CD14-positive monocyte (primary cell): Measurements from ENCODE around the gene HS6ST1. TPM values are rescaled to one million over a fixed set of nuclear protein-coding genes. Genes with fewer than 3 reads are reported as not detected.

Experiments
- DNase-seq, 3 donors: peaks; one replicate each; pipeline ENCODE4 v3.0.0-alpha.2; 2011 to 2022
- H2AFZ ChIP-seq: 2 replicates; pipeline ENCODE4 v1.6.0; 2012; ENCODE audit warnings: mild to moderate bottlenecking, low read depth, low read length, inconsistent platforms; ENCODE audit not compliant: insufficient read depth, poor library complexity, severe bottlenecking
- H3K27ac ChIP-seq, 2 donors: 1 replicate in 1 of 2; 2 replicates in 1 of 2; pipeline ENCODE4 v1.5.1; 2012 to 2013; ENCODE audit warnings: low read length in 2 of 2, control low read depth in 1 of 2, inconsistent platforms in 1 of 2, low read depth in 1 of 2, mild to moderate bottlenecking in 1 of 2
- H3K27me3 ChIP-seq, 2 donors: one replicate each; pipeline versions ENCODE4 v1.6.0 to v1.6.1; 2011 to 2013; ENCODE audit warnings: low read length in 2 of 2; ENCODE audit not compliant: control insufficient read depth in 2 of 2, insufficient read depth in 2 of 2
- H3K36me3 ChIP-seq, 2 donors: replicated peaks in 1 of 2; 1 replicate in 1 of 2; 2 replicates in 1 of 2; pipeline versions ENCODE4 v1.5.1 to v1.6.1; 2012 to 2013; ENCODE audit warnings: low read length in 2 of 2, control low read depth in 1 of 2, inconsistent platforms in 1 of 2, mild to moderate bottlenecking in 1 of 2; ENCODE audit not compliant: insufficient read depth in 2 of 2, control insufficient read depth in 1 of 2
- H3K4me1 ChIP-seq, 2 donors: 1 replicate in 1 of 2; 2 replicates in 1 of 2; pipeline versions ENCODE4 v1.5.1 to v1.6.1; 2012 to 2013; ENCODE audit warnings: low read length in 2 of 2, control low read depth in 1 of 2, inconsistent platforms in 1 of 2, mild to moderate bottlenecking in 1 of 2, moderate library complexity in 1 of 2; ENCODE audit not compliant: insufficient read depth in 2 of 2, control insufficient read depth in 1 of 2
- H3K4me2 ChIP-seq: replicated peaks from 2 replicates; pipeline ENCODE3; 2012; ENCODE audit warnings: low read length, moderate library complexity, mild to moderate bottlenecking; ENCODE audit not compliant: poor library complexity, severe bottlenecking; ENCODE audit errors: extremely low read depth
- H3K4me3 ChIP-seq, 3 experiments: fragments of 200-600 bp in 1 of 3; sonication (generic) in 1 of 3; replicated peaks in 1 of 3; 1 replicate in 2 of 3; 2 replicates in 1 of 3; pipeline ENCODE4 v1.5.1; 2011 to 2013; ENCODE audit warnings: low read length in 3 of 3, mild to moderate bottlenecking in 3 of 3, control low read depth in 2 of 3, low read depth in 2 of 3, inconsistent platforms in 1 of 3, moderate library complexity in 1 of 3
- H3K79me2 ChIP-seq: 2 replicates; pipeline ENCODE4 v1.6.0; 2012; ENCODE audit warnings: mild to moderate bottlenecking, control low read depth, inconsistent platforms, low read length, moderate library complexity; ENCODE audit not compliant: insufficient read depth
- H3K9ac ChIP-seq: 2 replicates; pipeline ENCODE4 v1.6.0; 2017; ENCODE audit warnings: low read length, mild to moderate bottlenecking; ENCODE audit not compliant: insufficient read depth, poor library complexity, severe bottlenecking
- H3K9me3 ChIP-seq, 2 donors: replicated peaks in 1 of 2; 1 replicate in 1 of 2; 2 replicates in 1 of 2; pipeline versions ENCODE4 v1.5.1 to v1.6.1; 2012 to 2013; ENCODE audit warnings: low read length in 2 of 2, control low read depth in 1 of 2; ENCODE audit not compliant: control insufficient read depth in 1 of 2, insufficient read depth in 1 of 2
- H4K20me1 ChIP-seq: 2 replicates; pipeline ENCODE4 v1.6.0; 2012; ENCODE audit warnings: mild to moderate bottlenecking, low read length, control low read depth, moderate library complexity; ENCODE audit not compliant: insufficient read depth
- H3K27ac Mint-ChIP-seq, 7 donors: one replicate each; pipeline ENCODE4 v1.8.0; 2020; ENCODE audit warnings: mild to moderate bottlenecking in 7 of 7, mixed read lengths in 7 of 7, moderate library complexity in 6 of 7, inconsistent platforms in 2 of 7
- H3K27me3 Mint-ChIP-seq, 3 donors: one replicate each; pipeline ENCODE4 v1.8.0; 2021 to 2022; ENCODE audit warnings: low read depth in 3 of 3, mild to moderate bottlenecking in 3 of 3, mixed read lengths in 3 of 3, moderate library complexity in 3 of 3, inconsistent platforms in 1 of 3
- H3K36me3 Mint-ChIP-seq, 2 donors: one replicate each; pipeline ENCODE4 v1.8.0; 2020; ENCODE audit warnings: mixed read lengths in 2 of 2, inconsistent platforms in 1 of 2, mild to moderate bottlenecking in 1 of 2
- H3K4me1 Mint-ChIP-seq: one replicate; pipeline ENCODE4 v1.8.0; 2020; ENCODE audit warnings: mild to moderate bottlenecking, mixed read lengths
- H3K4me3 Mint-ChIP-seq, 2 donors: one replicate each; pipeline ENCODE4 v1.8.0; 2020; ENCODE audit warnings: mild to moderate bottlenecking in 2 of 2, mixed read lengths in 2 of 2, moderate library complexity in 1 of 2
- H3K9me3 Mint-ChIP-seq, 7 donors: one replicate each; pipeline ENCODE4 v1.8.0; 2020 to 2022; ENCODE audit warnings: mixed read lengths in 7 of 7, mild to moderate bottlenecking in 6 of 7, moderate library complexity in 6 of 7, inconsistent platforms in 2 of 7
- WGBS: methylation state at CpG from one replicate; pipeline ENCODE4 v1.1.5; 2013; ENCODE audit warnings: missing lambda C conversion rate; ENCODE audit not compliant: insufficient coverage; 5-methylcytosine and 5-hydroxymethylcytosine counted together
- intact Hi-C, 2 donors: fragments of 100-400 bp; cut with micrococcal nuclease; formaldehyde crosslinking; loops; one replicate each; pipeline versions ENCODE4 v1.15.0 to v1.15.1; 2023
- polyA plus RNA-seq, 3 donors: library from polyadenylated mRNA; depleted of rRNA in 1 of 3; unstranded in 2 of 3; stranded (reverse) in 1 of 3; fragments of 300-500 nt in 2 of 3; fragments of >200 nt in 1 of 3; fragmentation: Illumina TruSeq in 2 of 3; gene quantifications; 1 replicate in 2 of 3; 2 replicates in 1 of 3; pipeline ENCODE4 v1.2.3, GENCODE V29; 2012 to 2021
- TF ChIP-seq, protein P1 (sequence below): fragments of 200-600 bp; IDR thresholded peaks from one replicate; pipeline ENCODE4 v1.8.0; 2022; ENCODE audit warnings: antibody characterized with exemption, mild to moderate bottlenecking

The HS6ST1 gene
- polyA plus RNA-seq, 3 donors = 2.9 to 5.4 (median 4.0) TPM

DNA sequence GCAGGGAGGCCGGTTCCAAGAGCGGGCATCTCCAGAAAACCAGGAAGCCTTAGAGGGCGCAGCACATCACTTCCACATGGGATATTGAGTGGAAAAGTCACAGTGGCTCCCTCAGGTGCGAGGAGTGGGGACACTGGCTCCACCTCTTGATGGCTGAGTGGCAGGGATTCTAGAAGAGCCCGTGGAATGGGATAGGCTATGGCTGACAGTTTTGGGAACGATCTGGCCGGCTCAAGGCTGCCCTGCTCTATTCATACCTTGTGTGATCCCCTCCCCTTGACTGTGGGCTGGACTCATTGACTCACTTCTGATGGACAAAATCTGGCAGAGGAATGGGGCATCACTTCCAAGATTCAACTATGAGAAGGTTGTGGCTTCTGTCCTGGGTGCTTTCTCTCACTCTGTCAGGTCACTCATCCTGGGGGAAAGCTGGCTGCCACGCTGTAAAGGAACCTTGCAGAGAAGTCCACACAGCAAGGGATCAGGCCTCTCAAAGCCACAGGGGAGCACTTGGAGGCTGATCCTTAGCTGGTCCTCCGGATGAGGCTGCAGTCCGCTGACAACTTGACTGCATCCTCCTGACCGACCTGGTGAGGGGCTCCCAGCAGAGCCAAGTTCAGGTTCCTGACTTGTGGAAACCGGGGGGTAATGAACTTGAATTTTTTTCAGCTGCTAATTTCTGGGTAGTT lies 46.7 kb upstream of the HS6ST1 start:
- Histone ChIP-seq H3K27me3 (no peaks in the 10 kb centered on the region), H3K9me3 (no peaks in the 10 kb centered on the region), H3K9ac (no peak overlapping the region), H2AFZ (no peak overlapping the region), H4K20me1 (no peaks in the 10 kb centered on the region), H3K4me2 (no peak overlapping the region), H3K27ac (no peak overlapping the region), H3K79me2 (no peaks in the 10 kb centered on the region), H3K4me3 (no peak overlapping the region), H3K4me1 (no peaks in the 10 kb centered on the region), H3K36me3 (no peaks in the 10 kb centered on the region)
- Mint-ChIP-seq H3K27me3 (peaks cover 0 to 3% (median 2%) of the 10 kb centered on the region in 3 donors), H3K4me1 (no peaks in the 10 kb centered on the region), H3K4me3 (no peak overlapping the region), H3K27ac (no peak overlapping the region), H3K9me3 (no peaks in the 10 kb centered on the region), H3K36me3 (no peaks in the 10 kb centered on the region)
- WGBS = 93% methylated on average over 9 of the region's 12 CpGs
- intact Hi-C loops = no loop called here
- no peak for DNase-seq
- TF ChIP-seq, protein P1, sequence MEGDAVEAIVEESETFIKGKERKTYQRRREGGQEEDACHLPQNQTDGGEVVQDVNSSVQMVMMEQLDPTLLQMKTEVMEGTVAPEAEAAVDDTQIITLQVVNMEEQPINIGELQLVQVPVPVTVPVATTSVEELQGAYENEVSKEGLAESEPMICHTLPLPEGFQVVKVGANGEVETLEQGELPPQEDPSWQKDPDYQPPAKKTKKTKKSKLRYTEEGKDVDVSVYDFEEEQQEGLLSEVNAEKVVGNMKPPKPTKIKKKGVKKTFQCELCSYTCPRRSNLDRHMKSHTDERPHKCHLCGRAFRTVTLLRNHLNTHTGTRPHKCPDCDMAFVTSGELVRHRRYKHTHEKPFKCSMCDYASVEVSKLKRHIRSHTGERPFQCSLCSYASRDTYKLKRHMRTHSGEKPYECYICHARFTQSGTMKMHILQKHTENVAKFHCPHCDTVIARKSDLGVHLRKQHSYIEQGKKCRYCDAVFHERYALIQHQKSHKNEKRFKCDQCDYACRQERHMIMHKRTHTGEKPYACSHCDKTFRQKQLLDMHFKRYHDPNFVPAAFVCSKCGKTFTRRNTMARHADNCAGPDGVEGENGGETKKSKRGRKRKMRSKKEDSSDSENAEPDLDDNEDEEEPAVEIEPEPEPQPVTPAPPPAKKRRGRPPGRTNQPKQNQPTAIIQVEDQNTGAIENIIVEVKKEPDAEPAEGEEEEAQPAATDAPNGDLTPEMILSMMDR = no peak

DNA sequence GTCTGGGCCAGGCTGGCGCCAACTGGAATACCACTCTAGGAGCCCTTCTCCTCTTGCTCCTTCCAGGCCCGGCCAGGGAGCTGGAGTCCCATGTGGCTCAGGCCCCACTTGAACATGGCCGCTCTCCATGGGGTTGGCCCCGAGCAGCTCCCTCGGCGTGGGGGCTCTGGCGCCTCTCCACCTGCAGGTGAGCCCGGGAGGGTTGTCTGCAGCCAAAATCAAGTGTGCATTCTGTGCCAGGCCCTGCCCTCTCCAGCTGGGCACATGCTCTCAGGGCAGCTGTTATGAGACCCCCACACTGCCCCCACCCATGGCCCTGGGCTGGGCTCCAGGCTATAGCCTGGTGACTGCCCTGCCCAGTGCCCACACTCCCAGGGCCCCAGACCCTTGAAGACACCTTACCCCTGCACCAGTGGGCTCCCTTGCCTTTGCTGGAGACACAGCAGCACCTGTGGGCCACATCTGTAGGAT lies 45.8 kb upstream of the HS6ST1 start:
- no peak overlapping the region for H2AFZ ChIP-seq
- Mint-ChIP-seq H3K4me1 (no peaks in the 10 kb centered on the region), H3K27ac (no peak overlapping the region), H3K27me3 (peaks cover 0 to 4% (median 3%) of the 10 kb centered on the region in 3 donors), H3K36me3 (no peaks in the 10 kb centered on the region), H3K9me3 (peaks cover 0 to 2% (median 0%) of the 10 kb centered on the region in 7 donors), H3K4me3 (no peak overlapping the region)
- intact Hi-C loops = no loop called here
- no peaks in the 10 kb centered on the region for H3K4me1 ChIP-seq
- DNase-seq = no peak
- H4K20me1 ChIP-seq = no peaks in the 10 kb centered on the region
- TF ChIP-seq, protein P1 = no peak
- H3K36me3 ChIP-seq = no peaks in the 10 kb centered on the region
- no peaks in the 10 kb centered on the region for H3K9me3 ChIP-seq
- no peak overlapping the region for H3K27ac ChIP-seq
- H3K9ac ChIP-seq = no peak overlapping the region
- H3K79me2 ChIP-seq = no peaks in the 10 kb centered on the region
- WGBS = 98% methylated on average over 8 of the region's 8 CpGs
- H3K27me3 ChIP-seq = no peaks in the 10 kb centered on the region
- H3K4me3 ChIP-seq = no peak overlapping the region
- H3K4me2 ChIP-seq = no peak overlapping the region
